NCI-H2196 (cell line): ENCODE results near the gene HSPB6.
"Not testable (repeated sequence)": the region's sequence is repeated elsewhere in the genome, so short reads cannot be mapped to it uniquely, and the experiment has no call there.

ENCODE experiments used
- DNase-seq: peaks from one replicate; lab custom pipeline; 2025; ENCODE audit not compliant: unreplicated experiment; lab: John Stamatoyannopoulos, UW

The HSPB6 gene

DNA sequence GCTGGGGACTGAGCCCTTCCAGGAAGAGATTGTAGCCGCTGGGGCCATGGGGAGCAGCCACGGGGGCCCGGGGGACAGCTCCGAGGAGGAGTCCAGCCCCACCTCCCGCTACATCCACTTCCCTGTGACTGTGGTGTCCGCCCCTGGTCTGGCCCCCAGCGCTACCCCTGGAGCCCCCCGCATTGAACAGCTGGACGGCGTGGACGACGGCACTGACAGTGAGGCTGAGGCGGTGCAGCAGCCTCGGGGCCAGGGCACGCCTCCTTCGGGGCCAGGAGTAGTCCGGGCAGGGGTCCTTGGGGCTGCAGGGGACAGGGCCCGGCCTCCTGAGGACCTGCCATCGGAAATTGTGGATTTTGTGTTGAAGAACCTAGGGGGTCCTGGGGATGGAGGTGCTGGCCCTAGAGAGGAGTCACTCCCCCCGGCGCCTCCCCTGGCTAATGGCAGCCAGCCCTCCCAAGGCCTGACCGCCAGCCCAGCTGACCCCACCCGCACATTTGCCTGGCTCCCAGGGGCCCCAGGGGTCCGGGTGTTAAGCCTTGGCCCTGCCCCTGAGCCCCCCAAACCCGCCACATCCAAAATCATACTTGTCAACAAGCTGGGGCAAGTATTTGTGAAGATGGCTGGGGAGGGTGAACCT is 24.2 kb downstream of the HSPB6 start:
- no peak for DNase-seq

DNA sequence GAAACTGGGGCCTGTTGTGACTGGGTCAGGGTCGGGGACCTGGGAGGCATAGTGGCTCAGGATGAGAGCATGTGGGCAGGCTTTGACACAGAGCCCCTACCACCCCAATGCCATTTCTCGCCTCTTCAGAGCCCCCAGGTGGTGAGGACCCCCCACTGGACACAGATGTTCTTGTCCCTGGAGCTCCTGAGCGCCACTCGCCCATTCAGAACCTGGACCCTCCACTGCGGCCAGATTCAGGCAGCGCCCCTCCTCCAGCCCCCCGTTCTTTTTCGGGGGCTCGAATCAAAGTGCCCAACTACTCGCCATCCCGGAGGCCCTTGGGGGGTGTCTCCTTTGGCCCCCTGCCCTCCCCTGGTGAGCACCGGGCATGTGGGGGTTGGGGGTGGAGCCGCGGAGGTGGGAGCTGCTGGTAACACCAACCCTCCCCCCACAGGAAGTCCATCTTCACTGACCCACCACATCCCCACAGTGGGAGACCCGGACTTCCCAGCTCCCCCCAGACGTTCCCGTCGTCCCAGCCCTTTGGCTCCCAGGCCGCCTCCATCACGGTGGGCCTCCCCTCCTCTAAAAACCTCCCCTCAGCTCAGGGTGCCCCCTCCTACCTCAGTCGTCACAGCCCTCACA is 24.9 kb downstream of the HSPB6 start:
- no peak for DNase-seq

DNA sequence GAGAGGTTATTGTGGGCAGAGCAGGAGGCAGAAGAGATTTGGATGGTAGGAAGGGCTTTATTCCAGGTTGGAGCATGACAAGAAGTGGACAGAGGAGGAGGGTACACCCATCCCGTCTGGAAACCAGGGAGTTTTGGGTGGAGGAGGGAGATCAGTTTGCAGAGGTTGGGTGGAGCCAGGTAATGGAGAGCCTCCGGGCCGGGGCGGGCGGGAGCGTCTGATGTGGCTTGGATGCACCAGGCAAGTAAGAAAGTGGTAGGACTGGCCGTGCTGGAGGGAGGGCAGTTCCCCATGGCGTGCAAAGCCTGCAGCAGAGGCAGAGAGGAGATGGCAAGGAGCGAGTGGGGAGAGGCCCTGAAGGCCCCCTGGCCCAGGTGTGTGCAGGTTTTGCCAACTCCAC is 25.5 kb downstream of the HSPB6 start:
- no peak for DNase-seq

- no peak for DNase-seq
Measured at GRCh38 chr19:35730326-35730725, 26.5 kb downstream of the HSPB6 start.

GRCh38 chr19:35729763-35730162 is 27.1 kb downstream of the HSPB6 start:
- no peak for DNase-seq

GRCh38 chr19:35729021-35729420 is 27.8 kb downstream of the HSPB6 start:
- DNase-seq, result no peak

- DNase-seq, result no peak
Measured at GRCh38 chr19:35727956-35728706, 28.7 kb downstream of the HSPB6 start.

DNA sequence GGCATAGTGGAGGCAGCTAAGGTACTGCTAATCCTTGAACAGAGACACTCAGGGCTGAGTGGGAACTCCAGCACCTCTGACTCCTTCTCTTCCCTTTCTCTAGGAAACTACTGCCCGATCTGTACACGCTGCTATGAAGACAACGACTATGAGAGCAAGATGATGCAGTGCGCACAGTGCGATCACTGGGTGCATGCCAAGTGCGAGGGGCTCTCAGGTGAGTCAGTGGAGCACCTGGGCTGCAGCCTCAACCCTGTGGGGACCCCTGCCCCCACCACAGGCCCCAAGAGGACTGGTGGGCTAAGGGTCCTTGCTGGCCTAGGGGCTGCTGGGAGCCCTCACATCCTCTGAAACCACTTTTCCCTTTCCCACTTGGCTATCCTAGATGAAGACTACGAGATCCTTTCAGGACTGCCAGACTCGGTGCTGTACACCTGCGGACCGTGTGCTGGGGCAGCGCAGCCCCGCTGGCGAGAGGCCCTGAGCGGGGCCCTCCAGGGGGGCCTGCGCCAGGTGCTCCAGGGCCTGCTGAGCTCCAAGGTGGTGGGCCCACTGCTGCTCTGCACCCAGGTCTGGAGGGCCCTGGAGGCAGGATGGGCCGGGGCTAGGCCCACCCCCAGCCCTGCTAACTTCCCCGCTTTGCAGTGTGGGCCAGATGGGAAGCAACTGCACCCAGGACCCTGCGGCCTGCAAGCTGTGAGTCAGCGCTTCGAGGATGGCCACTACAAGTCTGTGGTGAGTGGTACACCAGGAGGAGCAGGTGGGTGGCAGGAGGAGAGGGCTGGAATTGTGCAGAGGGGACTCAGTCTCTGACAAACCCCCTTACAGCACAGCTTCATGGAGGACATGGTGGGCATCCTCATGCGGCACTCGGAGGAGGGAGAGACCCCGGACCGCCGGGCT is 29.5 kb downstream of the HSPB6 start:
- DNase-seq, result no peak

DNA sequence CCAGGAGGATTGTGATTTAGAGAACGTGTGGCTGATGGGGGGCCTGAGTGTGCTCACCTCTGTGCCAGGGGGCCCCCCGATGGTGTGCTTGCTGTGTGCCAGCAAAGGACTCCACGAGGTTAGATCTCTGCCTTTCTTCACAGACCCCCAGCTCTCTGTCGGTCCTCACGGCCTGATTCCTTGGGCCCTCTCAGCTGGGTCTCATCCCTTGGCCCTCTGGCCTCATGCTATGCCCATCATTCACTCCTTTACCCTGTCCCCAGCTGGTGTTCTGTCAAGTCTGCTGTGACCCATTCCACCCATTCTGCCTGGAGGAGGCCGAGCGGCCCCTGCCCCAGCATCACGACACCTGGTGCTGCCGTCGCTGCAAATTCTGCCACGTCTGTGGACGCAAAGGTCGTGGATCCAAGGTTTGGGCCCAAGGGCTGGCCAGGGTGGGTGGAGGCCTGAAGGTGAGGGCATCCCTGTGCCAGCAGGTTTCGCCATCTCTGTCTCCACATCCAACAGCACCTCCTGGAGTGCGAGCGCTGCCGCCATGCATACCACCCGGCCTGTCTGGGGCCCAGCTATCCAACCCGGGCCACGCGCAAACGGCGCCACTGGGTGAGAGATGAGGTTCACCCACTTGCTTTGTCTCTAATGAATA is 31.5 kb downstream of the HSPB6 start:
- no peak for DNase-seq

DNA sequence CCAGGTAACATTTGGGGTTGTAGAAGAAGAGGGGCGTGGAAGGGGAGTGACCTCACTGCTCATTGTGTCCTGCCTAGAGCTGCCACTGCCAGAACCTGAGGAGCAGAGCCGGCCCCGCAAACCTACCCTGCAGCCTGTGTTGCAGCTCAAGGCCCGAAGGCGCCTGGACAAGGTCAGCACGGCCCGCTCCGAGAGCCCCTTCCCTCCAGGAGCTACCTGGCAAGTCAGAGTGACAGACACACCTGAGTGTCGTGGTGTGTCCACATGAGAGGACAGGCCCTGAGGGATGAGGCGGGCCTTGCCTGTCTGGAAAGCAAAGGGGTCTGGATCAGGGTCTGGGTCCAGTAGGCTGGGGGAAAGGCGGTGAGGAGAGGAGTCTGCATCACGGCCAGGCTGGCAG is 32.3 kb downstream of the HSPB6 start:
- DNase-seq, result no peak

DNA sequence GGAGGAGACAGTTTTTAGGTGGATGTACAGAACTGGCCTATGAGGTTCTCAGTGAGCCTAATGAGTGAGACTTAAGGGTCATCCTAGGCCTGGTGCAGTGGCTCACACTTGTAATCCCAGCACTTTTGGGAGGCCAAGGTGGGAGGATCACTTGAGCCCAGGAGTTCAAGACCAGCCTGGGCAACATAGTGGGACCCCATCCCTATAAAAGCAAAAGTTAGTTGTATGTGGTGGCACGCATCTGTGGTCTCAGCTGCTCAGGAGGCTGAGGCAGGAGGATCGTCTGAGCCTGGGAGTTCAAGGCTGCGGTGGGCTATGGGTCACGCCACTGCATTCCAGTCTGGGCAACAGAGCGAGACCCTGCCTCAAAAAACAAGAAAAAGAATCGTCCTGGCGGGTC is 32.7 kb downstream of the HSPB6 start:
- not testable (repeated sequence) for DNase-seq

GRCh38 chr19:35723671-35724070 is 33.2 kb downstream of the HSPB6 start:
- no peak for DNase-seq

GRCh38 chr19:35722897-35723296 is 33.9 kb downstream of the HSPB6 start:
- DNase-seq, result no peak

- DNase-seq, result no peak
Measured at GRCh38 chr19:35722461-35722860, 34.4 kb downstream of the HSPB6 start.

- no peak for DNase-seq
Measured at GRCh38 chr19:35721374-35721773, 35.5 kb downstream of the HSPB6 start.

GRCh38 chr19:35720648-35721047 is 36.2 kb downstream of the HSPB6 start:
- no peak for DNase-seq

- no peak for DNase-seq
Measured at GRCh38 chr19:35720163-35720524, 36.7 kb downstream of the HSPB6 start.

- DNase-seq, result no peak
Measured at GRCh38 chr19:35719402-35720162, 37.2 kb downstream of the HSPB6 start.

DNA sequence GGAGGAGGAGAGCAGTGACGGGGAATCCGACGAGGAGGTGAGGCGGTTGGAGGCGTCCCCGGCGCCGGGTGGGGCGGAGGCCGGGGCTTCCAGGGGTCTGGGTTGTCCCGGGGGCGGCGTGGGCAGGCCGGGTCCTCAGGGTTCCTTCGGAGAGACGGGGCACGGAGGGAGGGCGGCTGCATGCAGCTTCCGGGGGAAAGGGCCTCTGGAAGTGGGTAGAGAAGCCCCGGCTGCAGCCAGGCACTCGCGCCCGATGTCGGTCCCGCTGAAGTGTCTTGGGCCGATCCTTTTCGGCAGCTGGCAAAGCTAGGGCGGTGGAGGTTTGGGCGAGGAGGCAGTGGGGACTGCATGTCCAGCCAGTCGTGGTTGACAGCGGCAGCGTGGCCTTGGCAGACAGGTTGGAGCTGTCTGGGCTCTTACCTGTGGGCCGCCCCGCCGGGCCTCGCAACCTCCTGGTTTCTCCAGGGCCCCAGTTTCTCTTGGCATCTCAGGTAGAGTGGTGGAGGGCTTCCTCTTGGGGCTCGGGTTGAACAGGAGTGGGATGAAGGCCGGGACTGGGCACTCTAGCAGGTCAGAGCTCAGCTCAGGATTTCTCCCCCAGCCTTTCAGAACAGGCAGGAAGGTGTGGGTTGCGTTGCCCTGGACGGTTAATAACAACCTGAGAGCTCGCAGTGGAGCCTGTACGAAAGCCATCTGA is 38.3 kb downstream of the HSPB6 start:
- no peak for DNase-seq
